ENCODE data around the gene CES3.

The CES3 gene

DNA sequence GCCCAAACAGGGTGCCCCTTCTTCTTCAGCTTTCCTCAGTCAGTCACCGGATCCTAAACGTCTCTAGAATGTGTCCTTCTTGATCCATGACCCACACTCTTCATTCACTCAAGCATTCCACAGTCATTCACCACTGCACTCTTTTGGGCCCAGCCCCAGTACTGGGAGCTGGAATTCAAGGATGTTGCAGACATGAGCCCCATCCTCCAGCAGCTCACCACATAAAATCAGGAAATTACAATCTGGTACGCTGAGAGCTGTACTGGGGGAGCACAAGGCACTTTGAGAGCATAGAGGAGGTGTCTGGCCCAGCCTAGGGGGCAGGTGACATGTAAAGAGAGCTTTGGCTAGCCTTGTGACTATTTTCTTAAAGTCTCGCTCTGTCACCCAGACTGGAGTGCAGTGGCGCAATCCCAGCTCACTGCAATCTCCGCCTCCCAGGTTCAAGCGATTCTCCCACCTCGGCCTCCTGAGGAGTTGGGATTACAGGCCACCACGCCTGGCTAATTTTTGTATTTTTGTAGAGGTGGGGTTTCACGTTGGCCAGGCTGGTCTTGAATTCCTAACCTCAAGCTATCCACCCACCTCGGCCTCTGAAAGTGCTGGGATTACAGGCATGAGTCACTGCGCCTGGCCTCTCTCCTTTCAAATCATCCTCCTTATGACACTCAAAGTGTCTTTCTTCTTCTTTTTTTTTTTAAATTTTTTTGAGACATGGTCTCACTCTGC lies 46.0 kb downstream of the CES3 start:
- H3K9ac ChIP-seq (ENCODE audit: low read length) = no peak overlapping the region
- no peaks in the 10 kb centered on the region for H3K4me1 ChIP-seq (ENCODE audit: control insufficient read depth, insufficient read depth, low read length)
- no peaks in the 10 kb centered on the region for H3K27me3 ChIP-seq (ENCODE audit: control insufficient read depth, insufficient read depth, low read length)
- no peaks in the 10 kb centered on the region for H3K9me3 ChIP-seq (ENCODE audit: control insufficient read depth, low read length)
- no peak overlapping the region for H3K4me3 ChIP-seq (ENCODE audit: low read length)
- H3K36me3 ChIP-seq (ENCODE audit: control insufficient read depth, insufficient read depth, low read length) = no peaks in the 10 kb centered on the region

DNA sequence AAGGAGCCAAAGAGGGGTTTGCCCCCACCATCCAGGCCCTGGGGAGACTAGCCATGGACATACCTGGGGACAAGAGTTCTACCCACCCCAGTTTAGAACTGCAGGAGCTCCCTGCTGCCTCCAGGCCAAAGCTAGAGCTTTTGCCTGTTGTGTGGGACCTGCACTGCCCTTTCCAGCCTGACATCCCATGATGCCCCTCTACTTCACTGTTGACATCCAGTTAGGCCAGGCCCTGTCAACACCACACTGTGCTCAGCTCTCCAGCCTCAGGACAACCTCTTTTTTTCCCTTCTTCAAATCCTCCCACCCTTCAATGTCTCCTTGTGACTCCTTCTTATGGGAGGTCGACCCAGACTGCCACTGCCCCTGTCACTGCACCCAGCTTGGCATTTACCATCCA lies 48.1 kb downstream of the CES3 start:
- peaks cover 1% of the 10 kb centered on the region for H3K4me1 ChIP-seq (ENCODE audit: control insufficient read depth, insufficient read depth, low read length)
- H3K9me3 ChIP-seq (ENCODE audit: control insufficient read depth, low read length) = no peaks in the 10 kb centered on the region
- no peak overlapping the region for H3K4me3 ChIP-seq (ENCODE audit: low read length)
- H3K36me3 ChIP-seq (ENCODE audit: control insufficient read depth, insufficient read depth, low read length) = no peaks in the 10 kb centered on the region
- H3K27me3 ChIP-seq (ENCODE audit: control insufficient read depth, insufficient read depth, low read length) = peaks cover 13% of the 10 kb centered on the region
- H3K9ac ChIP-seq (ENCODE audit: low read length) = no peak overlapping the region

DNA sequence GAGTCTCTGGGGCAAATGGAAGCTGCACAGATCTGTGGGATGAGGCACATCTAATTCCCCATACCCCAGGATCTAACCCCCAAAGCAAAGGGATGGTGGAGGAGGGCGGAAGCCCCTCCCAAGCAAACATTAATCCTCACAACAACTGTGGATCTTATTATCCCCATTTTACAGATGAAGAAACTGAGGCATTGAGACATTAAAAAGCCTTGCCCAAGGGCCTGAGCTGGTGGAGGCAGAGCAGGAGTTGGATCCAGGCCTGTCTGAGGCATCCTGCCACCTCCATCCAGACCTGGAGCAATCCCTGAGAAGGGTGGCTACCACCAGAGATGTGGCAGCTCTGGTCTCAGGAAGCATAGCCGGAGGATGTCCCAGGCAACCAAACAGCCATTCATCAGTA lies 50.2 kb downstream of the CES3 start:
- no peaks in the 10 kb centered on the region for H3K36me3 ChIP-seq (ENCODE audit: control insufficient read depth, insufficient read depth, low read length)
- H3K4me3 ChIP-seq (ENCODE audit: low read length) = no peak overlapping the region
- peaks cover 6% of the 10 kb centered on the region for H3K4me1 ChIP-seq (ENCODE audit: control insufficient read depth, insufficient read depth, low read length)
- H3K9me3 ChIP-seq (ENCODE audit: control insufficient read depth, low read length) = no peaks in the 10 kb centered on the region
- no peak overlapping the region for H3K9ac ChIP-seq (ENCODE audit: low read length)
- peaks cover 28% of the 10 kb centered on the region for H3K27me3 ChIP-seq (ENCODE audit: control insufficient read depth, insufficient read depth, low read length)

DNA sequence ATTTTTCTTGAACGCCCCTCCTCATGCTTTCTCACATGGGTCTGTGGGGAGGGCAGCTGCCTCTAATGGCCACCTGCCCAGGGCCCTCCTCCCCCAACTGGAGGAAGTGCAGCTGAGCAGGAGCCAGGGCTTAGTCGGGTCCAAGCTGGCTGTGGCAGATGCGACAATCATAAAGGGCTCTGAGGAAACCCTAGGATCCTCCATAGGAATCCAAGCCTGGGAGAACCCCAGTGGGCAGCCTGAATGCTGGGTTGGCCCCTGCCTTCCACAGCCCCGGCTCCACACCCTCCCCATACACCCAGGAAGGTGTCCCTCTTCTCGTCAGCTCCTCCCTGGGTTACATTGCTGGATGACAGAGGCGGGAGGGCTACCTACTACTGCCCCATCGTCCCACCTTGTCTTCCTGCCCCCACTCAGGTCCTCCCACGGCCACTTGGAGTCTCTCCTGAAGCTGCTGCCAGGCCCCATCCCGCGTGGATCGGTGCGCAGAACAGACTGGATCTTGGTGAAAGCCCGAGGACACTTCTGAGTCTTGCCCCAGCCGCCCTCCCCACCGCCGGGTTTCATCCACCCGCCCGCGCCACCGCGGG lies 52.3 kb downstream of the CES3 start:
- H3K27me3 ChIP-seq (ENCODE audit: control insufficient read depth, insufficient read depth, low read length) = peaks cover 32% of the 10 kb centered on the region
- peaks cover 6% of the 10 kb centered on the region for H3K4me1 ChIP-seq (ENCODE audit: control insufficient read depth, insufficient read depth, low read length)
- no peaks in the 10 kb centered on the region for H3K36me3 ChIP-seq (ENCODE audit: control insufficient read depth, insufficient read depth, low read length)
- no peaks in the 10 kb centered on the region for H3K9me3 ChIP-seq (ENCODE audit: control insufficient read depth, low read length)
- peak overlapping the region; percentile 51 for H3K9ac ChIP-seq (ENCODE audit: low read length)
- H3K4me3 ChIP-seq (ENCODE audit: low read length) = no peak overlapping the region

DNA sequence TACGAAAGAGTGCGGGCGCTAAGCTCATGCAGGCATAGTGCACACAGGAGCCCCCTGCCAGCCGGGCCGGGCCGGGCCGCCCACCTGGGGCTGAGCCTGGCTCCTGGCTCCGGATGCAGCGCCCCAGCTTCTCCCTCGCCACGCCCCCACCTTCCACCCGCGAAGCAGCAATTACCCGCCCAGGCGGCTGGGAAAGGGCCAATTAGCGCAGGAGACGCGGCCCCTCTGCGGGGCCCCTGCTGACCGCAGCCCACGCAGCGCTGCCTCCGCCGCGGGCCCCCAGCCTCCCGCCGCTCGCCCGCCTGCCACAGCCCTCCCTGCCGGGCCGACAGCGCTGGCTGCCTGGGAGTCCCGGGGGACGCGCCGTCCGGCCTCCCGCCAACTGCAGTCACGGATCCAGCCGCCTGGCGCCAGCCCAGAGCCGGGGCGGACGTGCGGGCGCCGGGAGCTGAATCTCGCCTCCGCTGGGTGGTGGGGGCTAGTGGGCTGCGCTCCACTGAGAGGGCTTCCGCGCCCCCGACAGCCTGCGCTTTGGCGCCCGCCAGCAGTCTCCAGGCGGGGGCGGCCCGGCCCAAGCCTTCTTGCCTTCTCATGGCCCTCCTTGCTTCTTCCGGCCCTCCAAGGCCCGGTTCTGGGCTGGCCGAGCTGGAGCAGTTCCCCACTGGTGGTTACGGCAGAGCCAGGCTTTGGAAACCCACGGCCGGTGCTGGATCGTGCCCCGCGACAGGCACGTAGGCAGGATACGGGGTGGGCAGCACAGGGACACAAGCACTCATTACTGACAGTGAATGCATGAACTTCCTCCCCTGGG lies 53.0 kb downstream of the CES3 start:
- H3K4me3 ChIP-seq (ENCODE audit: low read length) = no peak overlapping the region
- peaks cover 32% of the 10 kb centered on the region for H3K27me3 ChIP-seq (ENCODE audit: control insufficient read depth, insufficient read depth, low read length)
- H3K9me3 ChIP-seq (ENCODE audit: control insufficient read depth, low read length) = no peaks in the 10 kb centered on the region
- H3K4me1 ChIP-seq (ENCODE audit: control insufficient read depth, insufficient read depth, low read length) = peaks cover 6% of the 10 kb centered on the region
- no peaks in the 10 kb centered on the region for H3K36me3 ChIP-seq (ENCODE audit: control insufficient read depth, insufficient read depth, low read length)
- H3K9ac ChIP-seq (ENCODE audit: low read length) = peak overlapping the region; percentile 51

DNA sequence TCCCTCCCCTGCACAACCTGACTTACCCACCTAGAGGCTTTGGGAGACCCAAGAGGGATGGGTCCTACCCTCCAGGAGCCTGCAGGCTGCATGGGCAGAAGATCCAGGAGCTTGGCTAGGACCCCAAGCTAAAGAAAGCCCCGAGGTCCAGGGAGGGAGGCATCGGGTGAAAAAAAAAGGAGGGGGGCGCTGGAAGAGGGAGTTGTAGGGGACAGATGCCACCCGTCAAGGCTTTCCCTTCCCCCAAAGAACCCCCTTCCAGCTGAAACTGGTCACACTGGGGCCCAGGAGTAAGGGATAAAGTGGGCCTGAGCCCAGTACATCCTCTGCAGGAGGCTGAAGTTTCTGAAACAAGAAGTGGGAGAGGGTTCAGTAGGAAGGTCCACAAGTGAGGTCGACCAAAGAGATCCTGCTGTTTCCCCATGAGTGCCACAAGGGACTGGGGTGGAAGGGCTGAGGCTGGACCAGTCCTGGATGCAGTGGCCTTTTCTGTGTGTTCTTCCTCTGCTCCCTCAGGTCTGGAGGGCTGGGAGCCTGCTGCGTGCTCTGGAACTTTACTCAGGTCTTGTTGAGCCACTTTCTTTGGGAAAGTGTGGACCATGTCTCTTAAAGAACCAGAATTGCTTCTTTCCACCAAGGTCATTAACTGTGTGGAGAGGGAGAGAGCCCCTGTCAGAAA lies 53.7 kb downstream of the CES3 start:
- Histone ChIP-seq H3K27me3 (ENCODE audit: control insufficient read depth, insufficient read depth, low read length) (peaks cover 32% of the 10 kb centered on the region), H3K9me3 (ENCODE audit: control insufficient read depth, low read length) (no peaks in the 10 kb centered on the region), H3K9ac (ENCODE audit: low read length) (peak overlapping the region; percentile 51), H3K4me1 (ENCODE audit: control insufficient read depth, insufficient read depth, low read length) (peaks cover 6% of the 10 kb centered on the region), H3K4me3 (ENCODE audit: low read length) (no peak overlapping the region), H3K36me3 (ENCODE audit: control insufficient read depth, insufficient read depth, low read length) (no peaks in the 10 kb centered on the region)

DNA sequence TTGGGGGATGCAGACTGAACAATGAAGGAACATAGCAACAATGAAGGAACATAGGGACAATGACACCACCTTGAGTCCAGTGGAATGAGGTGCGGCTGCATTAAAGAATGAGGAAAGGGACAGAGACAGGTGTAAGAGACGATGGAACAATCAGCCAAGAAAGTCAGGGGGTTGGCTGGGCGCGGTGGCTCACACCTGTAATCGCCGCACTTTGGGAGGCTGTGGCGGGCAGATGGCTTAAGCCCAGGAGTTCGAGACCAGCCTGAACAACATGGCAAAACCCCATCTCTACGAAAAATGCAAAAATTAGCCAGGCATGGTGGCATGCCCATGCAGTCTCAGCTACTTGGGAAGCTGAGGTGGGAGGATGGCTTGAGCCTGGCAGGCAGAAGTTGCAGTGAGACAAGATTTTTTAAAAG lies 54.3 kb downstream of the CES3 start:
- Histone ChIP-seq H3K9me3 (ENCODE audit: control insufficient read depth, low read length) (no peaks in the 10 kb centered on the region), H3K4me3 (ENCODE audit: low read length) (no peak overlapping the region), H3K9ac (ENCODE audit: low read length) (no peak overlapping the region), H3K36me3 (ENCODE audit: control insufficient read depth, insufficient read depth, low read length) (no peaks in the 10 kb centered on the region), H3K27me3 (ENCODE audit: control insufficient read depth, insufficient read depth, low read length) (peaks cover 32% of the 10 kb centered on the region), H3K4me1 (ENCODE audit: control insufficient read depth, insufficient read depth, low read length) (peaks cover 6% of the 10 kb centered on the region)

DNA sequence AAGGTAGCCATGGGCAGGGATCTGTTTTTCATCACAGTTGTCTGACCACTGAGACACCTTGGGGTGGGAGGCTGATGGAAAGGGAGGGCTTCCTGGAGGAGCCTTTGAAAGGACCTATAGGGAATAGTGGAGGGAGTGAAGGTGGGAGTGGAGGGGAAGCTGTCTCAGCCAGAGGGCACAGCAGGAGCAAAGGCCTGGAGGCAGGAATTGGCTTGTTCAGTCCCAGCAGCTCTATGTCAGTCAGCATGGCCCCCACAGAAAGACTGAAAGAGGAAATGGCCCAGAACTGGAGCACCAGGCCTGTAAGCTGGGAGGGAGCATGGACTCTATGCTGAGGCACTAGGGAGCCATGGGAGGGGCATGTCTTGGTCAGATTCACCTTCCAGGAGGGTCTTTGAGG lies 55.1 kb downstream of the CES3 start:
- Histone ChIP-seq H3K9me3 (ENCODE audit: control insufficient read depth, low read length) (no peaks in the 10 kb centered on the region), H3K4me1 (ENCODE audit: control insufficient read depth, insufficient read depth, low read length) (peaks cover 10% of the 10 kb centered on the region), H3K9ac (ENCODE audit: low read length) (peak overlapping the region; percentile 22), H3K27me3 (ENCODE audit: control insufficient read depth, insufficient read depth, low read length) (peaks cover 35% of the 10 kb centered on the region), H3K4me3 (ENCODE audit: low read length) (no peak overlapping the region), H3K36me3 (ENCODE audit: control insufficient read depth, insufficient read depth, low read length) (no peaks in the 10 kb centered on the region)

DNA sequence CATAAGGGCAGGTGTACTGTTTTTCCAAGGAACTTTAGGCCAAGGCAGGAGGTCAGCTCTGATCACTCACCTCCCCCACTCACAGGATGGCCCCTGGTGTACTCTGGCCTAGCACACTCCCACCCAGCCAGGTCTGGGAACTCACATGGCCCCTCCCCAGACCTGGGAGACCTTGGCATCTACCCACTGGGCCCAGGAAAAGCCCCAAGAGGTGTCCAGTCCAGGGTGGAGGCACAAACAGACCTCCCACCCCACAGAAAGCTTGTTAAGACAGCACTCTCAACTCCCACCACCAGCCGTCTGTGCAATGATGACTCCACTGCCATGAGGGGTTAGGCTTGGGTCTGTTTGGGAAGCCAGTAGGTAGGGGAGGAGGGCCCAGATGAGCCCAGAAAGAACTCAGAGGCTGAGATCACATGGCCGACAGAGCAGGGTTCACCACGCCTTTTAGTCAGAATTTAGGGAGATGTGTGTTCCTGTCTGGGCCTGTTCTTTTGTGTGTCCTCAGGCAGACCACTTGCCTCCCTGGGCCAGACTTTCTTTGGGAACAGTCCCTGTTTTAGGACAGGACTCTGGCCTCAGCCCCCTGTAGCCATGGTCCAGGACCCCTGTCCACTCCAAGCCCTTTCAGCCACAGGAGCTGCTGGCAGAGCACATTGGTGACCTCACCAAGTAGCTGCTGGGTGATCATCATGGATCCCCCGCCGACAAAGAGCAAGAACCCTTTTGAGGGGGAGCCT lies 55.8 kb downstream of the CES3 start:
- Histone ChIP-seq H3K4me1 (ENCODE audit: control insufficient read depth, insufficient read depth, low read length) (peaks cover 12% of the 10 kb centered on the region), H3K27me3 (ENCODE audit: control insufficient read depth, insufficient read depth, low read length) (peaks cover 38% of the 10 kb centered on the region), H3K9me3 (ENCODE audit: control insufficient read depth, low read length) (no peaks in the 10 kb centered on the region), H3K36me3 (ENCODE audit: control insufficient read depth, insufficient read depth, low read length) (no peaks in the 10 kb centered on the region), H3K4me3 (ENCODE audit: low read length) (no peak overlapping the region), H3K9ac (ENCODE audit: low read length) (peak overlapping the region; percentile 22)

DNA sequence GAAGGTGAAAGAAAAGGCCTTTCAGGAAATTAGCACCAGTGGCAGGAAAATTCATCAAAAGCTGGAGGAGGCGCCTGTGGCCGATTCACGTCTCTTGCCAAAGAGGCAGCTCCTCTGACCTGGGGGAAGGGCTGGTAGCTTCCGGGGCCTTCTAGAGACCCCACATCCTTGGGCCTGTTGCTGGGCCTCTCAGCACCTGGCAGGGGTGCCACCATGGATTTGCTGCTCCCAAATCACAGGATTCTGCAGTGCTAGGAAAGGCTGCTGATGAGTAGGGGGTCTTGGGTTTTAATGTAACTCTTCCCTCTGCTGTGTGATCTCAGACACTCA lies 56.3 kb downstream of the CES3 start:
- Histone ChIP-seq H3K27me3 (ENCODE audit: control insufficient read depth, insufficient read depth, low read length) (peaks cover 38% of the 10 kb centered on the region), H3K9ac (ENCODE audit: low read length) (no peak overlapping the region), H3K36me3 (ENCODE audit: control insufficient read depth, insufficient read depth, low read length) (no peaks in the 10 kb centered on the region), H3K9me3 (ENCODE audit: control insufficient read depth, low read length) (no peaks in the 10 kb centered on the region), H3K4me1 (ENCODE audit: control insufficient read depth, insufficient read depth, low read length) (peaks cover 12% of the 10 kb centered on the region), H3K4me3 (ENCODE audit: low read length) (no peak overlapping the region)

DNA sequence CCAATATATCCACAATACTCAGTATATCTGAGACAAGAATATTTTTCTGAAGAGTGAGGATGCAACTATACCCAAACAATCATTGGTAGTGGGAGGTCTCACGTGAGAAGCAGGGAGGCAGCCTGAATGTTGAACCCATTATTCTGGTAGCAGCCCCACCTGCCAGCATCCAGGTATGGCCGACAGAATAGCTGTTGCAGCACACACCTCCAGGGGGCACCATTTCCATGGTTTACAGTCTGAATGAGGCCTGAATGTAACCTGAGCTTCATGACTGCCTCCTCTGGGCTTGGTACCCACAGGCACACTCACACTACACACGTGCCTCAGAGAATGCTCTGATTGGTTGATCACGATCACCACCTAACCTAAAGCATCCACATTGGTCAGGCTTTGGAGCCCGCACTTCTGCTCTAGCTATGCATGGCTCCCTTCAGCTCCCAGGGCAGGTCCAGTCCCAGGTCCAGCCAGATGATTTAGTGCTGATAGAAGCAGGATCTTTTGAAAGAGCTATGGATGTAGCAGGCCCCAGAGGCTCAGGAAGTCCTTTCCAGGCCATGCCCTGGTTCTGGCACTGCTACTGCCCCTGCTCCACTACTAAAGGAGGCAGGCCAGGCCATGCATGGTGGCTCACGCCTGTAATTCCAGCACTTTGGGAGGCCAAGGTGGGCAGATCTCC lies 56.9 kb downstream of the CES3 start:
- H3K9ac ChIP-seq (ENCODE audit: low read length) = no peak overlapping the region
- no peak overlapping the region for H3K4me3 ChIP-seq (ENCODE audit: low read length)
- H3K9me3 ChIP-seq (ENCODE audit: control insufficient read depth, low read length) = no peaks in the 10 kb centered on the region
- H3K4me1 ChIP-seq (ENCODE audit: control insufficient read depth, insufficient read depth, low read length) = peaks cover 17% of the 10 kb centered on the region
- H3K27me3 ChIP-seq (ENCODE audit: control insufficient read depth, insufficient read depth, low read length) = peaks cover 35% of the 10 kb centered on the region
- no peaks in the 10 kb centered on the region for H3K36me3 ChIP-seq (ENCODE audit: control insufficient read depth, insufficient read depth, low read length)

Data from mucosa of stomach (tissue), 1 donor.